Measurements from ENCODE around the gene CFP.

The CFP gene

DNA sequence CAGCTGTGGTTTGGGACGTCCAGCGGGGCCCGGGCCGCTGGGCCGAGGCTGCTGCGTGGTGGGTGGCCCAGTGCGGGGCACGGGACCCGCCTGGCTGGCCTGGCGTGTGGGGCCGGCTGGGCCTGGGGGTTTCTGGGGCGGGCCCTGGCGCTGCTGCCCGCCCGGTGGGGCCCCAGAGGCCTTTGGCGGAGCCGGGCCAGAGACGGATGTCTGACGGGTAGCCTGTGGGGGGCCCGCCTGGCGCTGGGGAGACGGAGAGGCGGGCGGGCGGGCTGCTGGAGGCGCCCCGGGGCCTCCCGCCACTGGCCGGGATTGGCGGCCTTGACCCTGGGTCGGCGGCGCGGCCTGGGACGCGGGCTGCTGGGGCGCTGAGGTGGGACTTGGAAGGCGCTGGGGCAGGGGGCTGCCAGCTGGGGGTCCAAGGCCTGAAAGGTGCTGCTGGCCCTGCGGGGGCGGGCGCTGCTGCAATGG, 55.6 kb downstream of the CFP start:
- no peak for DNase-seq (ENCODE audit: low read depth)

DNA sequence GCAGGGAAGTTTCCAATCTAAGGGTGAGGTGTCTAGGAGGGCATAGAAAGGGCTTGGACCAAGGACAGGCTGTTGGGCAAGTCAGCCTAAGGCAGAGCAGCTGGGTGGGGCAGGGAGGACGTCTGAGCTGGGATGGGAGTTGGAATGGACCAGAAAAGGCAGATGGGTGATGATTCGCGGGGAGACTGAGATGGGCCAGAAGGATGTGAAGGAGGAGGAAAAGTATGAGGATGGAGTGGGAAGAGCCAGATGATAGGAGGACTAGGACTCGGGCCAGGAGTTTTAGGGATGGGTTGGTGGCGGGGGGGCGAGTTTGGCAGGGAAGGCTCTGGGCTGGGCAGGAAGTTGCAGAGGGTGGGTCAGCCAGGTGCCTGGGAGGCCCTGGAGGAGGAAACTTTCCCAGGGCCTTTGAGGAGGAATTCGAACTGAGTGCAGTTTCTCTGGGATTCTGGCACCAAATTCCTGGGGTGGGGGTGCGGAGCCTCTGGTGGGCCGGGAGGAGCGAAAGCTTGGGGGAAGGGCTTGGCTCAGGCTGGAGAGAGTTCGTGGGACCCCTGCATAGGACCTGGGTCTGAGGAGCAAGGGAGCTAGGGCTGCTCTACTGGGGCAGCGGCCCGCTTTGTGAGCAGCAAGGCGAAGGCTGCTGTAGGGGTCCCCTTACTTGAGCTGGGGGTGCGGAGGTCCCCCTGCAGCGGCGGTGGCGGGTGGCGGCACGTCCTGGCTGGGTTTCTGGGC, 56.2 kb downstream of the CFP start:
- DNase-seq (ENCODE audit: low read depth), result no peak
